H1 (cell line): ENCODE results near the gene DDR1. TPM values are rescaled to one million over a fixed set of nuclear protein-coding genes. Genes with fewer than 3 reads are reported as not detected.

Experiments
- CTCF ChIA-PET: fragments of 300-600 bp; sonication (Branson Sonifier 250); formaldehyde crosslinking; loops from one replicate; lab custom pipeline; 2021; ENCODE audit not compliant: partially characterized antibody; lab: Charles Lee
- POLR2A ChIA-PET: fragments of 300-600 bp; sonication (Branson Sonifier 250); formaldehyde crosslinking; loops from one replicate; lab custom pipeline; 2021; ENCODE audit warnings: inconsistent platforms; ENCODE audit not compliant: partially characterized antibody; lab: Charles Lee
- DNase-seq, 2 experiments: peaks; one replicate each; pipeline versions ENCODE4 v3.0.0 to v3.0.0-alpha.2; 2010 to 2022; ENCODE audit warnings: low spot score in 2 of 2, low read depth in 1 of 2, mixed read lengths in 1 of 2
- FAIRE-seq: peaks from 2 replicates; lab custom pipeline; 2011; peaks lifted over from hg19 to GRCh38; lab: Jason Lieb, UNC
- H2AFZ ChIP-seq: 2 replicates; pipeline ENCODE4 v1.8.1; 2012; ENCODE audit warnings: low read length, inconsistent platforms
- H2AK5ac ChIP-seq: 2 replicates; pipeline ENCODE4 v1.6.1; 2013; ENCODE audit warnings: low read depth, low read length
- H2BK120ac ChIP-seq: replicated peaks from 2 replicates; pipeline ENCODE3; 2013; ENCODE audit warnings: low read depth, low read length, inconsistent platforms
- H2BK12ac ChIP-seq: 2 replicates; pipeline ENCODE4 v1.6.1; 2013; ENCODE audit warnings: low read depth, low read length
- H2BK15ac ChIP-seq: 2 replicates; pipeline ENCODE4 v1.6.1; 2013; ENCODE audit warnings: low read length
- H2BK20ac ChIP-seq: 2 replicates; pipeline ENCODE4 v1.6.1; 2013; ENCODE audit warnings: low read length
- H2BK5ac ChIP-seq: 2 replicates; pipeline ENCODE4 v1.6.1; 2013; ENCODE audit warnings: low read depth, low read length
- H3K14ac ChIP-seq: 2 replicates; pipeline ENCODE4 v1.6.1; 2013; ENCODE audit warnings: inconsistent platforms; ENCODE audit not compliant: insufficient read length
- H3K18ac ChIP-seq: 2 replicates; pipeline ENCODE4 v1.6.1; 2013; ENCODE audit warnings: low read length; ENCODE audit errors: extremely low read depth
- H3K23ac ChIP-seq: 2 replicates; pipeline ENCODE4 v1.6.1; 2013; ENCODE audit warnings: inconsistent platforms; ENCODE audit not compliant: insufficient read length
- H3K23me2 ChIP-seq: 2 replicates; pipeline ENCODE4 v1.6.1; 2013; ENCODE audit warnings: low read depth, low read length
- H3K27ac ChIP-seq: 2 replicates; pipeline ENCODE4 v1.6.1; 2011; ENCODE audit warnings: low read depth, low read length, inconsistent platforms
- H3K27me3 ChIP-seq, 4 experiments: replicated peaks in 1 of 4; 1 replicate in 1 of 4; 2 replicates in 3 of 4; pipeline versions ENCODE4 v1.6.1 to v1.8.1; 2011 to 2013; ENCODE audit warnings: low read length in 3 of 4, mild to moderate bottlenecking in 3 of 4, inconsistent platforms in 2 of 4, mixed read lengths in 2 of 4, moderate library complexity in 1 of 4; ENCODE audit not compliant: control insufficient read depth in 3 of 4, insufficient read depth in 3 of 4; ENCODE audit errors: extremely low read depth in 1 of 4
- H3K36me3 ChIP-seq, 4 experiments: 2 replicates each; pipeline versions ENCODE4 v1.6.1 to v1.8.1; 2011 to 2013; ENCODE audit warnings: mild to moderate bottlenecking in 4 of 4, low read length in 3 of 4, moderate library complexity in 2 of 4, control low read depth in 1 of 4, inconsistent platforms in 1 of 4; ENCODE audit not compliant: insufficient read depth in 4 of 4, control insufficient read depth in 2 of 4
- H3K4ac ChIP-seq: replicated peaks from 2 replicates; pipeline ENCODE3; 2013; ENCODE audit warnings: low read length, low read depth, mixed read lengths, inconsistent platforms; ENCODE audit not compliant: insufficient read length
- H3K4me1 ChIP-seq, 4 experiments: replicated peaks in 1 of 4; 1 replicate in 1 of 4; 2 replicates in 3 of 4; pipeline versions ENCODE4 v1.6.1 to v1.8.1; 2011 to 2013; ENCODE audit warnings: low read length in 3 of 4, inconsistent platforms in 2 of 4, mixed read lengths in 1 of 4; ENCODE audit not compliant: insufficient read depth in 4 of 4, control insufficient read depth in 3 of 4
- H3K4me2 ChIP-seq, 2 experiments: 2 replicates each; pipeline versions ENCODE4 v1.6.1 to v1.8.1; 2011 to 2013; ENCODE audit warnings: low read depth in 2 of 2, low read length in 2 of 2, control low read depth in 1 of 2, inconsistent platforms in 1 of 2, mild to moderate bottlenecking in 1 of 2; ENCODE audit not compliant: insufficient read depth in 1 of 2
- H3K4me3 ChIP-seq, 4 experiments: fragments of 200-600, 300-600 bp in 1 of 4; sonication (generic), shearing (Covaris generic), sonication (Bioruptor Twin) in 1 of 4; 2 replicates each; pipeline versions ENCODE4 v1.5.1 to v1.8.1; 2011 to 2016; ENCODE audit warnings: low read length in 4 of 4, low read depth in 3 of 4, control low read depth in 2 of 4, inconsistent platforms in 2 of 4, mild to moderate bottlenecking in 2 of 4, mixed read lengths in 1 of 4, moderate library complexity in 1 of 4; ENCODE audit not compliant: insufficient read depth in 2 of 4; ENCODE audit errors: extremely low read depth in 1 of 4
- H3K56ac ChIP-seq: replicated peaks from 2 replicates; pipeline ENCODE3; 2013; ENCODE audit warnings: low read depth, mild to moderate bottlenecking, mixed read lengths, low read length, inconsistent platforms; ENCODE audit not compliant: insufficient read length
- H3K79me1 ChIP-seq: 2 replicates; pipeline ENCODE4 v1.6.1; 2013; ENCODE audit warnings: low read depth, low read length, control low read depth
- H3K79me2 ChIP-seq, 2 experiments: 2 replicates each; pipeline versions ENCODE4 v1.6.1 to v1.8.1; 2012 to 2013; ENCODE audit warnings: low read length in 2 of 2, mild to moderate bottlenecking in 2 of 2, inconsistent platforms in 1 of 2; ENCODE audit not compliant: insufficient read depth in 2 of 2, control insufficient read depth in 1 of 2
- H3K9ac ChIP-seq, 4 experiments: replicated peaks in 1 of 4; 1 replicate in 1 of 4; 2 replicates in 3 of 4; pipeline versions ENCODE4 v1.6.1 to v1.8.1; 2011 to 2013; ENCODE audit warnings: low read depth in 3 of 4, low read length in 3 of 4, control low read depth in 2 of 4, mild to moderate bottlenecking in 2 of 4, moderate library complexity in 2 of 4, inconsistent platforms in 1 of 4; ENCODE audit errors: extremely low read depth in 1 of 4
- H3K9me3 ChIP-seq, 2 experiments: 2 replicates each; pipeline versions ENCODE4 v1.6.1 to v1.8.1; 2012 to 2013; ENCODE audit warnings: mild to moderate bottlenecking in 2 of 2, moderate library complexity in 2 of 2, control low read depth in 1 of 2, inconsistent platforms in 1 of 2, low read depth in 1 of 2, low read length in 1 of 2, mixed read lengths in 1 of 2; ENCODE audit not compliant: insufficient read depth in 2 of 2
- H4K20me1 ChIP-seq, 2 experiments: replicated peaks in 1 of 2; 2 replicates each; pipeline versions ENCODE3 to v1.8.1; 2011 to 2013; ENCODE audit warnings: inconsistent platforms in 2 of 2, low read length in 2 of 2, mild to moderate bottlenecking in 1 of 2; ENCODE audit not compliant: insufficient read depth in 2 of 2, control insufficient read depth in 1 of 2
- H4K5ac ChIP-seq: 2 replicates; pipeline ENCODE4 v1.6.1; 2013; ENCODE audit warnings: low read length, low read depth, mixed read lengths, inconsistent platforms; ENCODE audit not compliant: insufficient read length
- H4K8ac ChIP-seq: 2 replicates; pipeline ENCODE4 v1.8.0; 2013; ENCODE audit warnings: mild to moderate bottlenecking, moderate library complexity, low read length, inconsistent platforms; ENCODE audit not compliant: insufficient read depth; ENCODE audit errors: extremely low read depth
- H4K91ac ChIP-seq: replicated peaks from 2 replicates; pipeline ENCODE3; 2013; ENCODE audit warnings: low read length, mixed read lengths, inconsistent platforms; ENCODE audit not compliant: insufficient read length
- EP300 ChIP-seq, 2 experiments: IDR thresholded peaks; 1 replicate in 1 of 2; 2 replicates in 1 of 2; pipeline ENCODE4 v1.6.1; 2011 to 2012; ENCODE audit warnings: low read depth in 2 of 2, low read length in 2 of 2, mild to moderate bottlenecking in 2 of 2, borderline replicate concordance in 1 of 2, inconsistent platforms in 1 of 2, moderate library complexity in 1 of 2
- HDAC2 ChIP-seq, 2 experiments: fragments of 300-600 bp in 1 of 2; sonication (generic) in 1 of 2; IDR thresholded peaks; 2 replicates each; pipeline ENCODE4 v1.6.1; 2011 to 2012; ENCODE audit warnings: low read depth in 2 of 2, low read length in 2 of 2, mild to moderate bottlenecking in 2 of 2, moderate library complexity in 2 of 2, borderline replicate concordance in 1 of 2, inconsistent platforms in 1 of 2
- JUND ChIP-seq: IDR thresholded peaks from 2 replicates; pipeline ENCODE4 v1.6.1; 2011; ENCODE audit warnings: mild to moderate bottlenecking, improper control_type of control experiment, low read length
- NANOG ChIP-seq: IDR thresholded peaks from 2 replicates; pipeline ENCODE4 v1.6.1; 2011; ENCODE audit warnings: low read length, low read depth, mild to moderate bottlenecking, inconsistent platforms; ENCODE audit not compliant: insufficient read depth, poor library complexity, severe bottlenecking
- POLR2A ChIP-seq, 2 experiments: IDR thresholded peaks; 1 replicate in 1 of 2; 2 replicates in 1 of 2; pipeline ENCODE4 v1.6.1; 2011; ENCODE audit warnings: low read depth in 2 of 2, low read length in 2 of 2, mild to moderate bottlenecking in 2 of 2; ENCODE audit errors: control extremely low read depth in 1 of 2
- RXRA ChIP-seq: IDR thresholded peaks from 2 replicates; pipeline ENCODE4 v1.6.1; 2011; ENCODE audit warnings: low read depth, mild to moderate bottlenecking, low read length, moderate library complexity; ENCODE audit not compliant: insufficient read depth
- SP1 ChIP-seq: IDR thresholded peaks from 2 replicates; pipeline ENCODE4 v1.6.1; 2011; ENCODE audit warnings: low read depth, low read length
- SUZ12 ChIP-seq: fragments of 200-600 bp; sonication (generic); IDR thresholded peaks from 2 replicates; pipeline ENCODE4 v1.6.1; 2012; ENCODE audit warnings: mild to moderate bottlenecking, inconsistent platforms, low read length, moderate library complexity, mixed read lengths
- TAF7 ChIP-seq: optimal IDR thresholded peaks from 2 replicates; pipeline ENCODE3; 2011; ENCODE audit warnings: low read depth, mild to moderate bottlenecking, inconsistent platforms, low read length, moderate library complexity, borderline replicate concordance
- TBP ChIP-seq: IDR thresholded peaks from 2 replicates; pipeline ENCODE4 v1.6.1; 2011; ENCODE audit warnings: low read depth, low read length, improper control_type of control experiment
- TCF12 ChIP-seq: IDR thresholded peaks from 2 replicates; pipeline ENCODE4 v1.6.1; 2011; ENCODE audit warnings: low read depth, mild to moderate bottlenecking, low read length
- YY1 ChIP-seq: IDR thresholded peaks from 2 replicates; pipeline ENCODE4 v1.6.1; 2011; ENCODE audit warnings: low read depth, mild to moderate bottlenecking, low read length
- WGBS, 2 experiments: shearing (Covaris generic) in 1 of 2; methylation state at CpG; one replicate each; pipeline versions ENCODE4 v1.1.6 to v1.1.7; 2013 to 2015; ENCODE audit warnings: low lambda C conversion rate in 2 of 2, mixed read lengths in 2 of 2, inconsistent platforms in 1 of 2, low coverage in 1 of 2, missing lambda C conversion rate in 1 of 2; ENCODE audit not compliant: insufficient replicate concordance in 2 of 2, insufficient coverage in 1 of 2, insufficient read length in 1 of 2; ENCODE audit errors: extremely low coverage in 1 of 2, missing lambda C conversion rate in 1 of 2; 5-methylcytosine and 5-hydroxymethylcytosine counted together
- polyA plus RNA-seq, 7 experiments: library from polyadenylated mRNA; depleted of rRNA in 3 of 7; stranded (reverse) in 5 of 7; unstranded in 2 of 7; fragments of >200 nt in 5 of 7; fragments of 200-250 nt in 2 of 7; gene quantifications; 1 replicate in 5 of 7; 2 replicates in 1 of 7; 4 replicates in 1 of 7; pipeline versions ENCODE4 v1.2.1 to v1.2.3, GENCODE V29; 2011 to 2013; ENCODE audit warnings: missing spikeins in 2 of 7, mixed read lengths in 2 of 7
- total RNA-seq: library from RNA; stranded (reverse); fragmentation: NEBNext Ultra II Directional; extraction: Animal tissue kit (Norgen Biotek cat#: 25700); gene quantifications from 2 replicates; pipeline ENCODE4 v1.2.1, GENCODE V29; 2021

DDR1 gene
- total and polyA plus RNA-seq, 2 of the 8 experiments (the other 6 are each of a cell fraction or from before 2014, with no cell fraction given): 99.4 to 181 TPM

DNA sequence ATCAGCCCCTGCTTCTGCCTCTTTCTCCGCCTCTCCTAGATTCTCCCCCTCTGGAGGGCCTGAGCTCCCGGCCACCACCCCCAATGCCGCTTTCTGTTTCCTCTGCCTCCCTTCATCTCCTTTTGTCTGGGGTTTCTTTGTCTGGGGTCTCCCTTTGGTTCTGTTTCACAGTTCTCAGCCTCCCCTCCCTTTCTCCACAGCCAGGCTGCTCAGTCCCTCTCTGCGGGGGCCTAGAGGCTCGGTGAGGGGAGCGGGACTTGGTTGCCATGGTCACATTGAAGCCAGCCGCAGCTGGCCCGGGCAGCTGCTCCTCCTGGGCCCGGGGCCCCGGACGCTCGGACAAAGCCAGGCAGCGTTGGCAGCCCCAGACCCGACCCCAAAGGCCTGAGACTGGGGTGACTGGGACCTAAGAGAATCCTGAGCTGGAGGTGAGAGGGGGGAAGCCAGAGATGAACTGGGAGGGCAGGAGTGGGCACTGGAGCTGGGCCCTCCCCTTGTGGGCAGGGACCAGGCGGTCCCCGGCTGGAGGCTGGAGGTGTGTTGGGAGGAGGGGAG, 3.5 kb upstream of the DDR1 start:
- no peak overlapping the region for H3K23ac ChIP-seq
- H3K79me2 ChIP-seq: peaks cover 5 to 33% of the 10 kb centered on the region in 2 experiments; a peak in 3 of 4 replicates
- H4K8ac ChIP-seq: no peak overlapping the region
- H3K36me3 ChIP-seq: no peaks in the 10 kb centered on the region
- H3K27me3 ChIP-seq: no peaks in the 10 kb centered on the region
- ChIA-PET POLR2A (interaction anchor here (0.6 to 19.5 kb wide), 15 partner anchors 9 to 291 kb away, joined by 3 to 452 read pairs (median 4); partner anchors contain the start of genes FLOT1, IER3 and VARS2), CTCF (interaction anchor here (1.0 to 29.0 kb wide), 13 partner anchors 11 to 427 kb away, joined by 3 to 610 read pairs (median 5); partner anchors contain the start of gene GTF2H4)
- peak overlapping the region; percentile 41 to 86 (median 52) for H3K4me3 ChIP-seq
- no peak overlapping the region for H3K4ac ChIP-seq
- peak overlapping the region; percentile 89; the same call in 1 of the 2 replicates for H2BK12ac ChIP-seq
- no peaks in the 10 kb centered on the region for H3K9me3 ChIP-seq
- H3K18ac ChIP-seq: peak overlapping the region; percentile 62; the same call in 1 of the 2 replicates
- H4K91ac ChIP-seq: no peak overlapping the region
- 4% methylated on average over 12 of the region's 16 CpGs; no CpG with 5 or more reads in 1 of the 2 experiments for WGBS, 2 experiments
- FAIRE-seq (no peak), DNase-seq (peak in 1 of 2 experiments; percentile 85)
- H3K4me2 ChIP-seq: peak overlapping the region; percentile 92 to 94
- H3K14ac ChIP-seq: no peak overlapping the region
- H3K27ac ChIP-seq: peak overlapping the region; percentile 70
- peaks cover 7 to 50% (median 33%) of the 10 kb centered on the region in 4 experiments for H3K4me1 ChIP-seq
- no peak overlapping the region for H2AK5ac ChIP-seq
- peaks cover 11% of the 10 kb centered on the region; the same call in 1 of the 2 replicates for H3K79me1 ChIP-seq
- no peak overlapping the region for H2BK120ac ChIP-seq
- peak overlapping the region; percentile 67 for H2BK20ac ChIP-seq
- peaks cover 0 to 9% of the 10 kb centered on the region in 2 experiments for H4K20me1 ChIP-seq
- no peak overlapping the region for H3K56ac ChIP-seq
- H2BK15ac ChIP-seq: no peak overlapping the region
- H4K5ac ChIP-seq: peak overlapping the region; percentile 30
- H2AFZ ChIP-seq: no peak overlapping the region
- peaks cover 33% of the 10 kb centered on the region for H3K23me2 ChIP-seq
- peak overlapping the region in 3 of 4 experiments; percentile 29 to 66 (median 65); a peak in 4 of 7 replicates for H3K9ac ChIP-seq
- peak overlapping the region; percentile 96; the same call in 1 of the 2 replicates for H2BK5ac ChIP-seq
- peak; percentile 52; the same call in 1 of the 2 replicates for TF ChIP-seq TBP
- no peak for TF ChIP-seq EP300 (IDR thresholded peaks at IDR 0.05; ENCODE audit: borderline replicate concordance in 1 of 2, low read depth in 2 of 2, low read length in 2 of 2)
- TF ChIP-seq TCF12: no peak
- peak in 1 of 2 experiments; percentile 95; a peak in 1 of 4 replicates for TF ChIP-seq HDAC2 (IDR thresholded peaks at IDR 0.05; ENCODE audit: borderline replicate concordance in 1 of 2, low read depth in 2 of 2, low read length in 2 of 2)
- TF ChIP-seq SUZ12: no peak
- TF ChIP-seq YY1: no peak
- no peak for TF ChIP-seq RXRA
- TF ChIP-seq POLR2A (IDR thresholded peaks at IDR 0.05; ENCODE audit: control extremely low read depth in 1 of 2, low read depth in 2 of 2, low read length in 2 of 2): peak in 1 of 2 experiments; percentile 49; a peak in 2 of 3 replicates
- no peak for TF ChIP-seq NANOG
- 0 out of 2 replicates have a peak, but pooled peaks have one; percentile 29 for TF ChIP-seq SP1
- 0 out of 2 replicates have a peak, but pooled peaks have one; percentile 16 for TF ChIP-seq JUND
- no peak for TF ChIP-seq TAF7
